Fibroblast of lung (primary cell): Measurements from ENCODE around the gene ZNF841. TPM values are rescaled to one million over a fixed set of nuclear protein-coding genes. Genes with fewer than 3 reads are reported as not detected.
"Not testable (repeated sequence)": the region's sequence is repeated elsewhere in the genome, so short reads cannot be mapped to it uniquely, and the experiment has no call there.

ENCODE experiments used
- DNase-seq, 2 donors: peaks; one replicate each; pipeline versions ENCODE4 v3.0.0 to v3.0.0-alpha.2; 2010; ENCODE audit warnings: low read depth in 2 of 2
- H2AFZ ChIP-seq: 2 replicates; pipeline ENCODE4 v1.5.1; 2012; ENCODE audit warnings: low read length, control low read depth, inconsistent platforms
- H3K27ac ChIP-seq: 2 replicates; pipeline ENCODE4 v1.5.1; 2011; ENCODE audit warnings: low read length, control low read depth; ENCODE audit not compliant: insufficient read depth
- H3K27me3 ChIP-seq: 2 replicates; pipeline ENCODE4 v1.5.1; 2011; ENCODE audit warnings: mild to moderate bottlenecking, low read length; ENCODE audit not compliant: control insufficient read depth, insufficient read depth
- H3K36me3 ChIP-seq: 2 replicates; pipeline ENCODE4 v1.5.1; 2011; ENCODE audit warnings: low read length; ENCODE audit not compliant: control insufficient read depth, insufficient read depth
- H3K4me1 ChIP-seq: 2 replicates; pipeline ENCODE4 v1.5.1; 2011; ENCODE audit warnings: low read length; ENCODE audit not compliant: control insufficient read depth, insufficient read depth; ENCODE audit errors: extremely low read depth
- H3K4me2 ChIP-seq: 2 replicates; pipeline ENCODE4 v1.5.1; 2011; ENCODE audit warnings: low read length, control low read depth; ENCODE audit not compliant: insufficient read depth; ENCODE audit errors: extremely low read depth
- H3K4me3 ChIP-seq, 4 experiments: fragments of 200-600 bp in 1 of 4; sonication (generic) in 1 of 4; replicated peaks in 1 of 4; 2 replicates each; pipeline ENCODE4 v1.5.1; 2011 to 2016; ENCODE audit warnings: low read length in 4 of 4, low read depth in 3 of 4, mild to moderate bottlenecking in 3 of 4, control low read depth in 2 of 4, inconsistent platforms in 1 of 4, mixed read lengths in 1 of 4; ENCODE audit not compliant: insufficient read depth in 1 of 4; ENCODE audit errors: control extremely low read depth in 1 of 4
- H3K79me2 ChIP-seq: 2 replicates; pipeline ENCODE4 v1.5.1; 2012; ENCODE audit warnings: mild to moderate bottlenecking, low read length, inconsistent platforms; ENCODE audit not compliant: control insufficient read depth, insufficient read depth
- H3K9ac ChIP-seq: 2 replicates; pipeline ENCODE4 v1.5.1; 2011; ENCODE audit warnings: mild to moderate bottlenecking, low read length, control low read depth; ENCODE audit not compliant: insufficient read depth
- H3K9me3 ChIP-seq: 2 replicates; pipeline ENCODE4 v1.5.1; 2012; ENCODE audit warnings: low read depth, low read length; ENCODE audit not compliant: control insufficient read depth, insufficient read depth
- H4K20me1 ChIP-seq: 2 replicates; pipeline ENCODE4 v1.5.1; 2011; ENCODE audit warnings: low read length; ENCODE audit not compliant: control insufficient read depth, insufficient read depth; ENCODE audit errors: extremely low read depth
- CTCF ChIP-seq, 2 donors: IDR thresholded peaks in 1 of 2; conservative IDR thresholded peaks in 1 of 2; 1 replicate in 1 of 2; 2 replicates in 1 of 2; pipeline ENCODE4 v1.5.1; 2011 to 2012; ENCODE audit warnings: low read length in 2 of 2, control low read depth in 1 of 2, inconsistent platforms in 1 of 2, low read depth in 1 of 2, mild to moderate bottlenecking in 1 of 2
- EZH2 ChIP-seq: IDR thresholded peaks from 2 replicates; pipeline ENCODE4 v1.5.1; 2012; ENCODE audit warnings: low read length, control low read depth, mild to moderate bottlenecking; ENCODE audit errors: missing control alignments
- polyA plus RNA-seq, 2 donors: library from polyadenylated mRNA; depleted of rRNA in 1 of 2; stranded (reverse) in 1 of 2; unstranded in 1 of 2; fragments of >200 nt; gene quantifications; 2 replicates each; pipeline ENCODE4 v1.2.1, GENCODE V29; 2011 to 2012; ENCODE audit warnings: missing spikeins in 1 of 2
- total RNA-seq: library from RNA; depleted of rRNA; stranded (reverse); fragments of >200 nt; gene quantifications from 2 replicates; pipeline ENCODE4 v1.2.1, GENCODE V29; 2014

Gene ZNF841
- total and polyA plus RNA-seq, 2 donors (not counting 1 experiment from before 2014, with no cell fraction given) = 9.8 to 27.4 TPM

GRCh38 chr19:52102782-52103181 is 7.2 kb upstream of the ZNF841 start:
- no peaks in the 10 kb centered on the region for H3K27me3 ChIP-seq
- TF ChIP-seq EZH2 (no peak), CTCF (conservative IDR thresholded peaks at IDR 0.05 in 1 of 2, IDR thresholded peaks at IDR 0.05 in 1 of 2; ENCODE audit: low read depth in 1 of 2, low read length in 2 of 2) (no peak)
- no peaks in the 10 kb centered on the region for H3K36me3 ChIP-seq
- no peaks in the 10 kb centered on the region for H3K9me3 ChIP-seq
- H3K4me3 ChIP-seq = no peak overlapping the region
- H3K27ac ChIP-seq = no peak overlapping the region
- H3K4me2 ChIP-seq = no peak overlapping the region
- no peak overlapping the region for H3K9ac ChIP-seq
- H4K20me1 ChIP-seq = no peaks in the 10 kb centered on the region
- no peaks in the 10 kb centered on the region for H3K4me1 ChIP-seq
- H3K79me2 ChIP-seq = no peaks in the 10 kb centered on the region
- DNase-seq = no peak
- no peak overlapping the region for H2AFZ ChIP-seq

GRCh38 chr19:52101866-52102562 is 6.4 kb upstream of the ZNF841 start:
- H3K4me3 ChIP-seq = no peak overlapping the region
- H3K4me2 ChIP-seq = no peak overlapping the region
- no peaks in the 10 kb centered on the region for H3K4me1 ChIP-seq
- no peak overlapping the region for H3K9ac ChIP-seq
- no peaks in the 10 kb centered on the region for H4K20me1 ChIP-seq
- no peak overlapping the region for H2AFZ ChIP-seq
- no peak for TF ChIP-seq EZH2
- TF ChIP-seq CTCF (conservative IDR thresholded peaks at IDR 0.05 in 1 of 2, IDR thresholded peaks at IDR 0.05 in 1 of 2; ENCODE audit: low read depth in 1 of 2, low read length in 2 of 2) = no peak
- DNase-seq = no peak
- no peaks in the 10 kb centered on the region for H3K9me3 ChIP-seq
- no peaks in the 10 kb centered on the region for H3K79me2 ChIP-seq
- H3K27me3 ChIP-seq = no peaks in the 10 kb centered on the region
- no peak overlapping the region for H3K27ac ChIP-seq
- H3K36me3 ChIP-seq = no peaks in the 10 kb centered on the region

- TF ChIP-seq CTCF (conservative IDR thresholded peaks at IDR 0.05 in 1 of 2, IDR thresholded peaks at IDR 0.05 in 1 of 2; ENCODE audit: low read depth in 1 of 2, low read length in 2 of 2) = no peak
- no peak for TF ChIP-seq EZH2
- Histone ChIP-seq H2AFZ (no peak overlapping the region), H3K79me2 (peaks cover 7% of the 10 kb centered on the region), H3K9me3 (no peaks in the 10 kb centered on the region), H3K4me2 (no peak overlapping the region), H3K4me1 (no peaks in the 10 kb centered on the region), H3K27me3 (no peaks in the 10 kb centered on the region), H3K27ac (no peak overlapping the region), H3K9ac (no peak overlapping the region), H3K4me3 (no peak overlapping the region), H3K36me3 (no peaks in the 10 kb centered on the region), H4K20me1 (no peaks in the 10 kb centered on the region)
- DNase-seq = peak in 1 of 2 donors; percentile 24
Observed at GRCh38 chr19:52099497-52100138, 4.1 kb upstream of the ZNF841 start.

GRCh38 chr19:52096416-52096815 is 851 bp upstream of the ZNF841 start:
- H3K79me2 ChIP-seq = peaks cover 27% of the 10 kb centered on the region
- not testable (repeated sequence) for H3K9ac ChIP-seq, H3K9me3 ChIP-seq, H3K4me1 ChIP-seq, H3K27ac ChIP-seq, H3K36me3 ChIP-seq, H3K4me3 ChIP-seq, H3K27me3 ChIP-seq, H3K4me2 ChIP-seq, H2AFZ ChIP-seq, H4K20me1 ChIP-seq
- peak in 1 of 2 donors; percentile 26 for DNase-seq
